ENCODE data around the gene MYL6B. TPM values are rescaled to one million over a fixed set of nuclear protein-coding genes. Genes with fewer than 3 reads are reported as not detected.

Gene MYL6B
- total RNA-seq, 2 donors from 2014 or later = 153 to 191 TPM

DNA sequence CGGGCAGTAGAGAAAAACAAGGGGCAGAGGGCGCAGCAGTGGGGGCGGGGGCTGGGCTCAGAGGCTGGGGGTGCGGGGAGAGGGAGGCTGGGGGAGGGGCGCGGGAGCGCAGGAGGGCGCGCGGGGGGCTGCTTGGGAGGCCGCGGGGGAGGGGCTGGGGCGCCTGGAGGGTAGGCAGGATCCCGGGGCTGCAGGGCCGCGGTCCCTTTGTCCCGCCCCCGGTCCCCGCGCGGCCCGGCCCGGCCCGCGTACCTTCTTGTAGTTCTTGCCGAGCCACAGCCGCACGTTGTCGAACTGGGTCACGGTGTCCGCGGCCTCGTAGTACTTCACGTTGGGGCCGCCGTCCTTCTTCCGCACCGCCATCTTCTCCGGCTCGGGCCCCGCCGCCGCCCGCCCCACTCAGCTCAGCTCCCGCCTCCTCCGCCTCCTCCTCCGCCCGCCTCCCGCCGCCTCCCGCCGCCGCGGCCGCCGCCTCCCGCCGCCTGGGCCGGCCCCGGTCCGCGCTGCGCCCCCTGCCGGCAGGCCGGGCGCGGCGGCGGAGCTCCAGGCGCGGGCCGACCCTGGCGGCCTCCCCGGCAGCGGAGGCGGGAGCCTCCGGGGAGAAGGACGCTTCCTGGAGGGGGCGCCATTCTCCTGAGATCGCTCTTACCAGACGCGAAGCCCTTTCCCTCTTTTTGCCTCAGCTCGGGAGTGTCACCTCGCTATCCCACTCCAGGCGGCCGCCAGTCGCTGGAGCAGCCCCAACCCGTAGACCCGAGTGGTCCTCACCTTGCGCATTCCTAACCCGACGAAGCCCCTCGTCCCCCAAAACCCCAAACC, 36.9 kb downstream of the MYL6B start, which contains the start of gene SMARCC2:
Gene SMARCC2 (minus strand): TSS at position 385 of the 819 bp plus-strand sequence. CDS start 22 bp downstream, at position 363.
- H3K4me1 Mint-ChIP-seq = peaks cover 12% of the 10 kb centered on the region

GRCh38 chr12:56189918-56190694, 37.7 kb downstream of the MYL6B start:
- Mint-ChIP-seq H3K27me3 (ENCODE audit: insufficient read depth) (no peaks in the 10 kb centered on the region), H3K9me3 (no peaks in the 10 kb centered on the region), H3K27ac (peak overlapping the region; percentile 98), H3K4me1 (peaks cover 12% of the 10 kb centered on the region), H3K4me3 (peak overlapping the region; percentile 97), H3K36me3 (ENCODE audit: low read depth) (peaks cover 31% of the 10 kb centered on the region)
- Histone ChIP-seq H3K9ac (ENCODE audit: extremely low read depth, low read length, poor library complexity, severe bottlenecking) (peak overlapping the region; percentile 68), H3K4me1 (ENCODE audit: control insufficient read depth, insufficient read depth, low read length) (peaks cover 5% of the 10 kb centered on the region), H3K9me3 (ENCODE audit: control insufficient read depth, low read length) (no peaks in the 10 kb centered on the region), H3K27ac (ENCODE audit: low read depth, low read length) (peak overlapping the region; percentile 3), H3K27me3 (ENCODE audit: control insufficient read depth, insufficient read depth, low read length, poor library complexity, severe bottlenecking) (no peaks in the 10 kb centered on the region), H3K4me3 (ENCODE audit: low read length) (peak overlapping the region; percentile 93), H3K36me3 (ENCODE audit: control insufficient read depth, insufficient read depth, low read length) (peaks cover 31% of the 10 kb centered on the region)
- TF ChIP-seq CTCF (conservative IDR thresholded peaks at IDR 0.05) = peak; percentile 38
- DNase-seq = peak; percentile 99
- WGBS, 2 experiments (ENCODE audit: insufficient coverage in 1 of 2, insufficient read length in 1 of 2) = 0 to 6% methylated on average over 21 to 39 of the region's 42 CpGs

More for the DNA sequence above, 36.9 kb downstream of the MYL6B start, which contains the start of gene SMARCC2:
- peaks cover 39% of the 10 kb centered on the region for H3K36me3 ChIP-seq (ENCODE audit: control insufficient read depth, insufficient read depth, low read length)
- H3K36me3 Mint-ChIP-seq (ENCODE audit: low read depth) = peaks cover 34% of the 10 kb centered on the region
- peak; percentile 87 for TF ChIP-seq CTCF (conservative IDR thresholded peaks at IDR 0.05)
- no peaks in the 10 kb centered on the region for H3K27me3 ChIP-seq (ENCODE audit: control insufficient read depth, insufficient read depth, low read length, poor library complexity, severe bottlenecking)
- H3K27ac Mint-ChIP-seq = peak within 1 kb of the TSS; percentile 98
- peak within 1 kb of the TSS; percentile 84 for H3K27ac ChIP-seq (ENCODE audit: low read depth, low read length)
- DNase-seq = peak; percentile 98
- peak within 1 kb of the TSS; percentile 74 for H3K9ac ChIP-seq (ENCODE audit: extremely low read depth, low read length, poor library complexity, severe bottlenecking)
- no peaks in the 10 kb centered on the region for H3K9me3 Mint-ChIP-seq
- H3K4me3 ChIP-seq (ENCODE audit: low read length) = peak within 1 kb of the TSS; percentile 93
- H3K9me3 ChIP-seq (ENCODE audit: control insufficient read depth, low read length) = no peaks in the 10 kb centered on the region
- H3K4me3 Mint-ChIP-seq = peak within 1 kb of the TSS; percentile 97
- H3K4me1 ChIP-seq (ENCODE audit: control insufficient read depth, insufficient read depth, low read length) = peaks cover 5% of the 10 kb centered on the region
- 0% methylated on average over 21 to 89 of the region's 93 CpGs for WGBS, 2 experiments (ENCODE audit: insufficient coverage in 1 of 2, insufficient read length in 1 of 2)
- H3K27me3 Mint-ChIP-seq (ENCODE audit: insufficient read depth) = no peaks in the 10 kb centered on the region

DNA sequence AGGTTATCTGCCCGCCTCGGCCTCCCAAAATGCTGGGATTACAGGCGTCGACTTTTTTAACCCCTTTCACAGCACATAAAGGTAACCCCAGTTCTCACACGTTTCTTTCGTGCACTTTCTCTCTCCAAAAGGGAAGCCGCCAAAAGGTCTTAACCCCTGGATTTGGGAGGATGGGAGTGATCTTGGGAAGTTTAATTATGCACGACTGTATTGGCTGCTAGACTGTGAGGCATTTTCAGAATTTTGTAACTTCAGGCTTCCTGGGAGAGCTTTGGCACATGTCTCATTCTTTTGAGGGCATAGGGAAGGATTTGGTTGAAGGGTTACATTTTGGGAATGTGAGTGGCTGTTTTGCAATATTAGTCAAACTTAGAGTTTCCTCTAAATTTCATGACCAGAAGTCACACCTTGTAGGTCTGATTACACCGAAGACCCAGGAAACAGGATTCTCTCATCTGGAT, 38.3 kb downstream of the MYL6B start:
- H3K4me3 ChIP-seq (ENCODE audit: low read length) = peak overlapping the region; percentile 93
- no peak overlapping the region for H3K27ac ChIP-seq (ENCODE audit: low read depth, low read length)
- H3K4me3 Mint-ChIP-seq = peak overlapping the region; percentile 97
- H3K27me3 Mint-ChIP-seq (ENCODE audit: insufficient read depth) = no peaks in the 10 kb centered on the region
- WGBS, 2 experiments (ENCODE audit: insufficient coverage in 1 of 2, insufficient read length in 1 of 2) = 44 to 51% methylated on average over 7 to 9 of the region's 9 CpGs
- peaks cover 5% of the 10 kb centered on the region for H3K4me1 ChIP-seq (ENCODE audit: control insufficient read depth, insufficient read depth, low read length)
- DNase-seq = peak; percentile 72
- H3K36me3 Mint-ChIP-seq (ENCODE audit: low read depth) = peaks cover 28% of the 10 kb centered on the region
- TF ChIP-seq CTCF (conservative IDR thresholded peaks at IDR 0.05) = no peak
- peak overlapping the region; percentile 98 for H3K27ac Mint-ChIP-seq
- H3K9me3 Mint-ChIP-seq = no peaks in the 10 kb centered on the region
- no peaks in the 10 kb centered on the region for H3K9me3 ChIP-seq (ENCODE audit: control insufficient read depth, low read length)
- peaks cover 26% of the 10 kb centered on the region for H3K36me3 ChIP-seq (ENCODE audit: control insufficient read depth, insufficient read depth, low read length)
- peak overlapping the region; percentile 41 for H3K9ac ChIP-seq (ENCODE audit: extremely low read depth, low read length, poor library complexity, severe bottlenecking)
- H3K4me1 Mint-ChIP-seq = peaks cover 12% of the 10 kb centered on the region
- no peaks in the 10 kb centered on the region for H3K27me3 ChIP-seq (ENCODE audit: control insufficient read depth, insufficient read depth, low read length, poor library complexity, severe bottlenecking)
